Germinal center (tissue), 1 donor: ENCODE measurements around the gene DHRS1.
"Not testable (repeated sequence)": the region's sequence is repeated elsewhere in the genome, so short reads cannot be mapped to it uniquely, and the experiment has no call there.

Experiments used
- DNase-seq: peaks from one replicate; pipeline ENCODE4 v3.0.0; 2012; ENCODE audit warnings: mixed read lengths, low spot score

The DHRS1 gene

DNA sequence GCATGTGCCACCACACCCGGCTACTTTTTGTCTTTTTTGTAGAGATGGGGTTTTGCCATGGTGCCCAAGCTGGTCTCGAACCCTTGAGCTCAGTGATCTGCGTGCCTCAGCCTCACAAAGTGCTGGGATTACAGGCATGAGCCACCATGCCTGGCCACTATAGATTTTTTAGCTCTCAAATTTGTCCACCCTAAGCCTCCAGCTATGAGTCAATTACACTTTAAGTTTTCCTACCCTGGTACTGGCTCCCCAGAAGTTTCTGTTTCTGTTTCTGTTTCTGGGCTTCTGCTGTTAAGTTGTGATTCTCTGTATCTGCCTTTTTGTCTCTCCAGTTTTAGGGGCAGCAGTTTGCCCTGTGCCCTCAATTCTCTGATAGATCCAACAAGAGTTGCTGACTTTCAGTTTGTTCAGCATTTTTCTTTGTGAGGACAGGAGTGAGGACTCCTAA, 52.8 kb downstream of the DHRS1 start:
- no peak for DNase-seq

DNA sequence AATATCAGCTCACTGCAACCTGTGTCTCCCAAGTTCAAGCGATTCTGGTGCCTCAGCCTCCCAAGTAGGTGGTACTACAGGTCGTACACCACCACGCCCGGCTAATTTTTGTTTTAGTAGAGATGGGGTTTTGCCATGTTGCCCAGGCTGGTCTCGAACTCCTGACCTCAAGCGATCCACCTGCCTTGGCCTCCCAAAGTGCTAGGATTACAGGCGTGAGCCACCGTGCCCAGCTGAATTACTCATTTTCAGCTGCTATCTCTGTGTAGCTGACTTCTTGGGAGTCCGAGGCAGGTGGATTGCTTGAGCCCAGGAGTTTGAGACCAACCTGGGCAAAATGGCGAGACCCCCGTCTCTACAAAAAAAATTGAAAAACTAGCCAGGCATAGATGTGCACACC, 54.2 kb downstream of the DHRS1 start:
- DNase-seq, result not testable (repeated sequence)

DNA sequence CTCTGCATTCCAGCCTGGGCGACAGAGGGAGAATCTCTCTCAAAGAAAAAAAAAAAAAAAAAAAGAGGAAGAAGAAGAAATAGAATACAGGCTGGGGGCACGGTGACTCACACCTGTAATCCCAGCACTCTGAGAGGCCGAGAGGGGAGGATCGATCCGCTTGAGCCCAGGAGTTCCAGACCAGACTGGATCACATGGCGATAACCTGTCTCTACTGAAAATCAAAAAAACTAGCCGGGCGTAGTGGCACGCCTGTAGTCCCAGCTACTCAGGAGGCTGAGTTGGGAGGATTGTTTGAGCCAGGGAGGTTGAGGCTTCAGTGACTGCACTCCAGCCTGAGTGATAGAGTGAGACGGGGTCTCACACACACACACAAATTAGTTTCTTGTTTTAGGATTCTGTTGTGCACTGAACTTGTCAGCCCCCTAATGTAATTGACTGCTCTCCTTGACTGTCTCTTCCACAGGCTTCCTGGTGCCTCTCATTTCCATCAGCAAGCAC, 56.2 kb downstream of the DHRS1 start:
- no peak for DNase-seq

DNA sequence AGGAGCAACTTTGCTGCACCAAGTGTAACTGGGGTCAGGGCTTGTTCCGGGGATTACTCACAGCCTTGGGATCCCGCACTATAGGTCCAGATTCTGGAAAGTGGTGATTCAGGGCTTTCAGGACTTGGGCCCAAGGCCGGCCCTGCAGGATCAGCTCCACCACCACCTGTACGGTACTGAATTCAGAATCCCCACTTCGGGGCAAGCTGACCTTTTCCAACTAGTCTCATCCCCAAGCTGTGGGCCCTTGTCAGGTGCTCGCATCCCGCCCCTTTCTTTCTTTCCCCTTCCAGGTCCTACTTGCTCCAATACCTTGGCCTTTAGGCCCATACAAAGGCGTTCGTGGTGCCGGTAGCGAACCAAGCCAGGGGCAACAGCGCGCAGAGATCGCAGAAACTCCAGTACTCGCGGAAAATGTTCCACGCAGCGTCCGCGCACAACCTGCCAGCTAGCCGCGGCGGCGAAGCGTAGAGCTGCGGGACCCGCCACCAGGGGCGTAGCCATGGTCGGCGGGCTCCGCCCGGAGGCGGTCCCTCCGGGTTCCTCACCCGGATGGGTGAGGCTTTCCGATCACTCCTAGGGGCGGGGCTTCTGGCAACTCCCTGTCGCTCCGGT, 57.6 kb downstream of the DHRS1 start:
- DNase-seq, result peak; percentile 98
